ENCODE data around the gene CELF6.

Gene CELF6

GRCh38 chr15:72353266-72353665 is 33.3 kb upstream of the CELF6 start:
- Histone ChIP-seq H3K27ac (no peak overlapping the region), H3K36me3 (ENCODE audit: insufficient read depth, low read length) (peaks cover 25% of the 10 kb centered on the region; the same call in 1 of the 2 replicates), H3K9ac (ENCODE audit: insufficient read length) (no peak overlapping the region), H3K4me3 (no peak overlapping the region), H3K9me3 (ENCODE audit: low read depth, low read length) (no peaks in the 10 kb centered on the region)
- DNase-seq (ENCODE audit: low read depth, low spot score), result no peak
- TF ChIP-seq FOXP2 (optimal IDR thresholded peaks at IDR 0.05; ENCODE audit: control extremely low read depth, extremely low read length, insufficient read depth), result no peak
- no peak for TF ChIP-seq POLR2AphosphoS5 (IDR thresholded peaks at IDR 0.05; ENCODE audit: borderline replicate concordance, low read depth, low read length)
- no peak for TF ChIP-seq EZH2 (IDR thresholded peaks at IDR 0.05)

GRCh38 chr15:72345806-72346205 is 25.8 kb upstream of the CELF6 start:
- H3K36me3 ChIP-seq (ENCODE audit: insufficient read depth, low read length), result peaks cover 19% of the 10 kb centered on the region; the same call in 1 of the 2 replicates
- no peak overlapping the region for H3K27ac ChIP-seq
- H3K4me3 ChIP-seq, result no peak overlapping the region
- TF ChIP-seq FOXP2 (optimal IDR thresholded peaks at IDR 0.05; ENCODE audit: control extremely low read depth, extremely low read length, insufficient read depth) (no peak), EZH2 (IDR thresholded peaks at IDR 0.05) (no peak), POLR2AphosphoS5 (IDR thresholded peaks at IDR 0.05; ENCODE audit: borderline replicate concordance, low read depth, low read length) (no peak)
- H3K9ac ChIP-seq (ENCODE audit: insufficient read length), result no peak overlapping the region
- no peaks in the 10 kb centered on the region for H3K9me3 ChIP-seq (ENCODE audit: low read depth, low read length)
- DNase-seq (ENCODE audit: low read depth, low spot score), result no peak

GRCh38 chr15:72345280-72345679 is 25.3 kb upstream of the CELF6 start:
- Histone ChIP-seq H3K27ac (no peak overlapping the region), H3K4me3 (no peak overlapping the region), H3K9ac (ENCODE audit: insufficient read length) (no peak overlapping the region), H3K9me3 (ENCODE audit: low read depth, low read length) (no peaks in the 10 kb centered on the region), H3K36me3 (ENCODE audit: insufficient read depth, low read length) (peaks cover 16% of the 10 kb centered on the region; the same call in 1 of the 2 replicates)
- TF ChIP-seq POLR2AphosphoS5 (IDR thresholded peaks at IDR 0.05; ENCODE audit: borderline replicate concordance, low read depth, low read length) (no peak), FOXP2 (optimal IDR thresholded peaks at IDR 0.05; ENCODE audit: control extremely low read depth, extremely low read length, insufficient read depth) (no peak), EZH2 (IDR thresholded peaks at IDR 0.05) (no peak)
- no peak for DNase-seq (ENCODE audit: low read depth, low spot score)

DNA sequence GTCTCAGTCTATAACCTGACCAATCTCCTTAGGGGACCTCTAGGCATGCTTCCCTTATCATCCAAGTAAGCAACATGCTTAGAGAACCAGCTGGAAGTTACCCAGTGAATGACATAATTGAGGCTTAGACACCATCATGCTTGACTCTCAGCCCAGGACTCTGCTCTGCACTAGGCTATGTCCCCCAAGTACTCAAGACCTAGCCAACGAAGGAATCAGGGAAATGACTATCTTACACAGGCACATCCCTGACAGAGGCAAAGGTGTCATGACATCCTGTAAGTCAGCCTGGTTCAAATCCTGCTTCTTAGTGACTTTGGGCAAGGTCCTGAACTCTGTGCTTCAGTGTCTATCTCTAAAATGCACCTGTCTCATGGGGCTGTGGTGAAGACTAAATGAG is 24.6 kb upstream of the CELF6 start:
- H3K27ac ChIP-seq, result no peak overlapping the region
- no peak overlapping the region for H3K9ac ChIP-seq (ENCODE audit: insufficient read length)
- no peaks in the 10 kb centered on the region for H3K9me3 ChIP-seq (ENCODE audit: low read depth, low read length)
- H3K36me3 ChIP-seq (ENCODE audit: insufficient read depth, low read length), result peaks cover 16% of the 10 kb centered on the region; the same call in 1 of the 2 replicates
- DNase-seq (ENCODE audit: low read depth, low spot score), result no peak
- H3K4me3 ChIP-seq, result no peak overlapping the region
- TF ChIP-seq POLR2AphosphoS5 (IDR thresholded peaks at IDR 0.05; ENCODE audit: borderline replicate concordance, low read depth, low read length) (no peak), EZH2 (IDR thresholded peaks at IDR 0.05) (no peak), FOXP2 (optimal IDR thresholded peaks at IDR 0.05; ENCODE audit: control extremely low read depth, extremely low read length, insufficient read depth) (no peak)

DNA sequence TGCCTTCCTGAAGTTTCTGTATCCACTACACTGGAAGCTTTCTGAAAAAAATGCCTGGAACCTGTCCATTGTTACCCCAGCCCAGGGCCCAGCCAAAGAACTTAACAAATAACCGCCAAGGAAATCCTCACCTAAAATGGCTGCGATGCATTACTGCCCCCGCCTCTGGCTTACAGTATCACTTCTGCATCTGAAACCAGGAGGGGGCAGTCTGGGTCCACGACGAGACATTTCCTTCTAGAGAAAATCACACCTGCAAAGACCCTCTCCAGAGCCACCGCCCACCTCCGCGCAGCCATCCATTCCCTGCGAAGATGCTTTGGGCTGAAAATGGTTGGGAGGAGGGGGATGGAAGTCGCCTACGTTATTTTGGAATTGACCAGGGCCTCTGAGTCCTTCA is 22.4 kb upstream of the CELF6 start:
- no peak overlapping the region for H3K4me3 ChIP-seq
- no peaks in the 10 kb centered on the region for H3K9me3 ChIP-seq (ENCODE audit: low read depth, low read length)
- peaks cover 10% of the 10 kb centered on the region; the same call in 1 of the 2 replicates for H3K36me3 ChIP-seq (ENCODE audit: insufficient read depth, low read length)
- no peak overlapping the region for H3K9ac ChIP-seq (ENCODE audit: insufficient read length)
- TF ChIP-seq POLR2AphosphoS5 (IDR thresholded peaks at IDR 0.05; ENCODE audit: borderline replicate concordance, low read depth, low read length), result no peak
- no peak for TF ChIP-seq EZH2 (IDR thresholded peaks at IDR 0.05)
- no peak for TF ChIP-seq FOXP2 (optimal IDR thresholded peaks at IDR 0.05; ENCODE audit: control extremely low read depth, extremely low read length, insufficient read depth)
- DNase-seq (ENCODE audit: low read depth, low spot score), result no peak
- no peak overlapping the region for H3K27ac ChIP-seq

DNA sequence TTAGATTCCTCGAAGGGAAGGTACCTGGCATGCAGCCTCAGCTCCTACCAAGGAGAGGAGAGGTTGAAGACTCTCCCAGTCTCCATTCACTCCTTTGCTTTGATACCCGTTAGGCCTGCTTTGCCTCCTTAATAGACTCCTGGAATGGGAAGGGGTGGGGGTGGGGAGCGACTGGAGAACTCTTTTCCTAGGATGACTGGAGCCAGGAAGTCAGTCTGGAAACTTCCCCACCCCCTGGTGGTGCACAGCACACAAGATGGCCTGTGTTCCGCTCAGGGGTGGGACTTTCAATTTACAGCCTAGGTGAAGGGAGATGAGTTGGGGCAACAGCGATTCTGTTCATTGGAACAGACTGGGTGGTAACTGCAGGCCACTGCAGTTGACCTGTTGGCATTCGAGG is 21.4 kb upstream of the CELF6 start:
- no peak for DNase-seq (ENCODE audit: low read depth, low spot score)
- Histone ChIP-seq H3K9me3 (ENCODE audit: low read depth, low read length) (no peaks in the 10 kb centered on the region), H3K4me3 (no peak overlapping the region), H3K9ac (ENCODE audit: insufficient read length) (no peak overlapping the region), H3K36me3 (ENCODE audit: insufficient read depth, low read length) (peaks cover 9% of the 10 kb centered on the region; the same call in 1 of the 2 replicates), H3K27ac (no peak overlapping the region)
- TF ChIP-seq FOXP2 (optimal IDR thresholded peaks at IDR 0.05; ENCODE audit: control extremely low read depth, extremely low read length, insufficient read depth), result no peak
- TF ChIP-seq POLR2AphosphoS5 (IDR thresholded peaks at IDR 0.05; ENCODE audit: borderline replicate concordance, low read depth, low read length), result no peak
- no peak for TF ChIP-seq EZH2 (IDR thresholded peaks at IDR 0.05)

DNA sequence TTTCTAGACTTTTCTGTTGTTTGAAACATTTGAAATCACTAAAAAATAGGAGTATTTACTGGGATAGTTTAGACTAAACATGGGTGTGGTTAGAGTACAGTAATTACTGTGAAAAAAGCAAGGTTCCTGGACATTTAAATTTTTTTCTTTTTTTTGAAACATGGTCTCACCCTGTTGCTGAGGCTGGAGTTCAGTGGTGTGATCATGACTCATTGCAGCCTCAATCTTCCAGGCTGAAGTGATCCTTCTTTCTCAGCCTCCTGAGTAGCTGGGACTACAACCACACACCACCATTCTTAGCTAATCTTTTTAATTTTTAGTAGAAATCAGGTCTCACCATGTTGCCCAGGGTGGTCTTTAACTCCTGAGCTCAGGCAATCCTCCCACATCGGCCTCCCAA is 20.4 kb upstream of the CELF6 start:
- Histone ChIP-seq H3K27ac (peak overlapping the region; percentile 59), H3K9me3 (ENCODE audit: low read depth, low read length) (no peaks in the 10 kb centered on the region), H3K36me3 (ENCODE audit: insufficient read depth, low read length) (peaks cover 1% of the 10 kb centered on the region; the same call in 1 of the 2 replicates), H3K4me3 (no peak overlapping the region), H3K9ac (ENCODE audit: insufficient read length) (no peak overlapping the region)
- no peak for DNase-seq (ENCODE audit: low read depth, low spot score)
- TF ChIP-seq FOXP2 (optimal IDR thresholded peaks at IDR 0.05; ENCODE audit: control extremely low read depth, extremely low read length, insufficient read depth), result no peak
- TF ChIP-seq POLR2AphosphoS5 (IDR thresholded peaks at IDR 0.05; ENCODE audit: borderline replicate concordance, low read depth, low read length), result no peak

DNA sequence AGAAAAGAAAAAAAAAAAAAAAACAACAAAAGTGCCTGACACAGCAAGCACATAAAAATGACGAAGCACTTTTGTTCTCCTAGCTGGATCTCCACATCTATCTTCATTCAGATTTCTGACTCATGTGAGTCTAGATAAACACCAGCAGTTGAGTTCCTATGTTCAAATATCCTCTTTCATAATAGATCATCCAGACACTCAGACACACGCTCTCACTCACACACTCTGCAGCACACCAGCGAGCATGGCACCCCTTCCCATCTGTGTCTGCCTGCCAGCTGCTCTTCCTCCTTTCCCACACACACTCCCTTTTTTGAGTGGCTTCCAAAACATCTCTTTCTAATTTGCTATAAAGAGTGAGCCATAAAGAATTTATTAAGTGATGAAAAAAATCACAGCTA is 19.8 kb upstream of the CELF6 start:
- H3K9ac ChIP-seq (ENCODE audit: insufficient read length), result no peak overlapping the region
- peak overlapping the region; percentile 59 for H3K27ac ChIP-seq
- no peak for DNase-seq (ENCODE audit: low read depth, low spot score)

More for the DNA sequence above, 19.8 kb upstream of the CELF6 start:
- TF ChIP-seq EZH2 (IDR thresholded peaks at IDR 0.05) (no peak), POLR2AphosphoS5 (IDR thresholded peaks at IDR 0.05; ENCODE audit: borderline replicate concordance, low read depth, low read length) (no peak), FOXP2 (optimal IDR thresholded peaks at IDR 0.05; ENCODE audit: control extremely low read depth, extremely low read length, insufficient read depth) (no peak)
- Histone ChIP-seq H3K4me3 (no peak overlapping the region), H3K9me3 (ENCODE audit: low read depth, low read length) (no peaks in the 10 kb centered on the region), H3K36me3 (ENCODE audit: insufficient read depth, low read length) (no peaks in the 10 kb centered on the region)
